GM12878 (cell line): Measurements from ENCODE around the gene PRDM9. TPM values are rescaled to one million over a fixed set of nuclear protein-coding genes. Genes with fewer than 3 reads are reported as not detected.

Experiments
- ATAC-seq: fragments of 200-7000 bp; cut with Tn5 transposase; 3 replicates; pipeline ENCODE4 v1.9.1; 2020; ENCODE audit warnings: mild to moderate bottlenecking, moderate library complexity
- BruUV-seq: library from RNA; stranded (reverse); fragments of 400-500 nt; replicated peaks from 2 replicates; lab custom pipeline; 2021; lab: Mats Ljungman, UMichigan
- CTCF ChIA-PET: fragments of 300-600 bp; sonication (Branson Sonifier 250); formaldehyde crosslinking; extraction: SDS; loops from one replicate; lab custom pipeline; 2021; ENCODE audit warnings: inconsistent platforms; lab: Yijun Ruan, JAX
- POLR2A ChIA-PET: fragments of 350-600 bp; formaldehyde crosslinking; extraction: SDS; loops from one replicate; lab custom pipeline; 2021; ENCODE audit warnings: inconsistent platforms; lab: Charles Lee
- RAD21 ChIA-PET: fragments of 300-600 bp; sonication (Branson Sonifier 250); formaldehyde crosslinking; loops from one replicate; lab custom pipeline; 2023; ENCODE audit warnings: antibody characterized with exemption; ENCODE audit not compliant: unreplicated experiment; lab: Charles Lee
- SMC1A ChIA-PET: fragments of 300-600 bp; sonication (Branson Sonifier 250); formaldehyde crosslinking; loops from one replicate; lab custom pipeline; 2023; ENCODE audit not compliant: unreplicated experiment, uncharacterized antibody; lab: Charles Lee
- DNase-seq: peaks from one replicate; pipeline ENCODE4 v3.0.0-alpha.2; 2011; ENCODE audit warnings: low read depth, low spot score
- FAIRE-seq: peaks from 3 replicates; lab custom pipeline; 2011; peaks lifted over from hg19 to GRCh38; lab: Jason Lieb, UNC
- H2AFZ ChIP-seq: 2 replicates; pipeline ENCODE4 v1.6.0; 2011; ENCODE audit warnings: low read depth, low read length, control low read depth; ENCODE audit not compliant: control insufficient read depth
- H3K27ac ChIP-seq: 2 replicates; pipeline ENCODE4 v1.5.1; 2011; ENCODE audit warnings: control low read depth; ENCODE audit not compliant: control insufficient read depth, insufficient read depth
- H3K27me3 ChIP-seq, 2 experiments: replicated peaks in 1 of 2; 2 replicates each; pipeline versions ENCODE4 v1.6.0 to v1.6.1; 2011; ENCODE audit warnings: low read length in 1 of 2; ENCODE audit not compliant: control insufficient read depth in 2 of 2, insufficient read depth in 2 of 2
- H3K36me3 ChIP-seq, 2 experiments: 2 replicates each; pipeline ENCODE4 v1.5.1; 2011; ENCODE audit warnings: low read length in 1 of 2; ENCODE audit not compliant: control insufficient read depth in 2 of 2, insufficient read depth in 2 of 2
- H3K4me1 ChIP-seq: 2 replicates; pipeline ENCODE4 v1.6.1; 2011; ENCODE audit warnings: mild to moderate bottlenecking, low read length, moderate library complexity, mixed read lengths; ENCODE audit not compliant: control insufficient read depth, insufficient read depth
- H3K4me2 ChIP-seq: 2 replicates; pipeline ENCODE4 v1.6.0; 2011; ENCODE audit warnings: control low read depth; ENCODE audit not compliant: control insufficient read depth, insufficient read depth
- H3K4me3 ChIP-seq: fragments of 200-600 bp; sonication (generic); 2 replicates; pipeline ENCODE4 v1.5.1; 2016
- H3K79me2 ChIP-seq: 2 replicates; pipeline ENCODE4 v1.6.0; 2011; ENCODE audit warnings: low read length; ENCODE audit not compliant: control insufficient read depth, insufficient read depth
- H3K9ac ChIP-seq: 2 replicates; pipeline ENCODE4 v1.8.0; 2011; ENCODE audit warnings: low read length, control low read depth, mixed read lengths; ENCODE audit not compliant: control insufficient read depth, insufficient read depth
- H3K9me3 ChIP-seq: replicated peaks from 3 replicates; pipeline ENCODE4 v1.5.1; 2011; ENCODE audit warnings: mild to moderate bottlenecking, low read length; ENCODE audit not compliant: control insufficient read depth, insufficient read depth
- H4K20me1 ChIP-seq: 2 replicates; pipeline ENCODE4 v1.6.0; 2011; ENCODE audit not compliant: control insufficient read depth, insufficient read depth
- ATF7 ChIP-seq: fragments of 450-650 bp; IDR thresholded peaks from 2 replicates; pipeline ENCODE4 v1.6.1; 2016; ENCODE audit warnings: low read depth, mild to moderate bottlenecking
- BACH1 ChIP-seq: fragments of 450-650 bp; IDR thresholded peaks from 2 replicates; pipeline ENCODE4 v1.6.1; 2017; ENCODE audit warnings: mild to moderate bottlenecking, borderline replicate concordance
- EED ChIP-seq: sonication (generic); IDR thresholded peaks from 2 replicates; pipeline ENCODE4 v1.6.1; 2016; ENCODE audit warnings: antibody characterized with exemption, low read depth
- FOXK2 ChIP-seq: fragments of 450-650 bp; IDR thresholded peaks from 2 replicates; pipeline ENCODE4 v1.6.1; 2017; ENCODE audit warnings: mild to moderate bottlenecking, moderate library complexity
- IKZF2 ChIP-seq, 2 experiments: fragments of 450-650 bp; IDR thresholded peaks; 2 replicates each; pipeline ENCODE4 v1.6.1; 2017; ENCODE audit warnings: mild to moderate bottlenecking in 2 of 2, moderate library complexity in 2 of 2
- MLLT1 ChIP-seq: fragments of 450-650 bp; IDR thresholded peaks from 2 replicates; pipeline ENCODE4 v1.6.1; 2016; ENCODE audit warnings: mild to moderate bottlenecking
- MYC ChIP-seq: IDR thresholded peaks from 2 replicates; pipeline ENCODE4 v1.6.1; 2011; ENCODE audit warnings: mild to moderate bottlenecking, low read length, moderate library complexity, inconsistent platforms; ENCODE audit not compliant: insufficient read depth, insufficient replicate concordance, insufficient read length, severe bottlenecking
- NFYB ChIP-seq: IDR thresholded peaks from 2 replicates; pipeline ENCODE4 v1.6.1; 2011; ENCODE audit warnings: low read depth, mild to moderate bottlenecking, low read length, improper control_type of control experiment, moderate library complexity; ENCODE audit not compliant: insufficient read depth
- POLR2AphosphoS5 ChIP-seq: IDR thresholded peaks from 2 replicates; pipeline ENCODE4 v1.6.1; 2011; ENCODE audit warnings: mild to moderate bottlenecking, low read length, inconsistent platforms
- RELB ChIP-seq: fragments of 450-650 bp; IDR thresholded peaks from 2 replicates; pipeline ENCODE4 v1.6.1; 2017; ENCODE audit warnings: low read depth, mild to moderate bottlenecking, moderate library complexity
- SMAD5 ChIP-seq: IDR thresholded peaks from 2 replicates; pipeline ENCODE4 v1.6.1; 2016; ENCODE audit warnings: antibody characterized with exemption, low read depth
- TCF7 ChIP-seq: IDR thresholded peaks from 2 replicates; pipeline ENCODE4 v1.6.1; 2014; ENCODE audit warnings: antibody characterized with exemption, borderline replicate concordance
- ZBED1 ChIP-seq: IDR thresholded peaks from 2 replicates; pipeline ENCODE4 v1.6.1; 2016; ENCODE audit warnings: borderline replicate concordance
- in situ Hi-C: fragments of 300-500 bp; cut with MboI; formaldehyde crosslinking; loops from 9 replicates; pipeline ENCODE4 v1.14.3; 2018; ENCODE audit warnings: mixed read lengths
- intact Hi-C: fragments of 100-400 bp; cut with micrococcal nuclease; formaldehyde crosslinking; loops from one replicate; pipeline ENCODE4 v1.14.2; 2022; ENCODE audit not compliant: unreplicated experiment
- polyA plus RNA-seq, 11 experiments: library from polyadenylated mRNA; depleted of rRNA in 4 of 11; unstranded in 6 of 11; stranded (reverse) in 5 of 11; fragments of >200 nt; fragmentation: Nextera tagmentation in 4 of 11; fragmentation: Illumina TruSeq in 1 of 11; extraction: Ambion mirVana in 4 of 11; extraction: Trizol in 1 of 11; gene quantifications; 1 replicate in 1 of 11; 2 replicates in 10 of 11; pipeline versions ENCODE4 v1.2.1 to v1.2.3, GENCODE V29; 2011 to 2016; ENCODE audit warnings: inconsistent platforms in 2 of 11, missing spikeins in 2 of 11, low read depth in 1 of 11
- total RNA-seq, 4 experiments: library from RNA; depleted of rRNA in 3 of 4; stranded (reverse); fragments of >200 nt in 3 of 4; fragmentation: Illumina TruSeq in 1 of 4; extraction: Trizol in 1 of 4; gene quantifications; 2 replicates each; pipeline versions ENCODE4 v1.2.1 to v1.2.3, GENCODE V29; 2013 to 2021

The PRDM9 gene
- total and polyA plus RNA-seq, 10 of the 15 experiments (the other 5 are each of a cell fraction or from before 2014, with no cell fraction given), result not detected

GRCh38 chr5:23530571-23530970 is 23.2 kb downstream of the PRDM9 start:
- RAD21 ChIA-PET, result no interaction called here
- CTCF ChIA-PET, result interaction anchor here (0.6 kb wide), 1 partner anchor 11 kb away, joined by 3 read pairs; no protein-coding TSS in a partner anchor
- in situ Hi-C loops, result no loop called here
- intact Hi-C loops, result no loop called here
- FAIRE-seq, result no peak
- H3K79me2 ChIP-seq, result no peaks in the 10 kb centered on the region
- no peaks in the 10 kb centered on the region for H3K4me1 ChIP-seq
- DNase-seq, result no peak
- no peaks in the 10 kb centered on the region for H3K9me3 ChIP-seq
- no peak overlapping the region for H3K9ac ChIP-seq
- no peak overlapping the region for H2AFZ ChIP-seq
- POLR2A ChIA-PET, result no interaction called here
- H3K27me3 ChIP-seq, result no peaks in the 10 kb centered on the region
- no peak overlapping the region for H3K27ac ChIP-seq
- H3K4me3 ChIP-seq, result no peak overlapping the region
- TF ChIP-seq EED (no peak), TCF7 (no peak), RELB (no peak), BACH1 (no peak), ZBED1 (no peak), POLR2AphosphoS5 (no peak), FOXK2 (no peak), MYC (no peak), SMAD5 (no peak), MLLT1 (no peak), ATF7 (no peak), NFYB (no peak), IKZF2 (IDR thresholded peaks at IDR 0.05) (no peak)
- no peak overlapping the region for H3K4me2 ChIP-seq
- SMC1A ChIA-PET, result no interaction called here
- no peaks in the 10 kb centered on the region for H3K36me3 ChIP-seq
- BruUV-seq, result no TSS peak
- no peak for ATAC-seq
- no peaks in the 10 kb centered on the region for H4K20me1 ChIP-seq
